Measurements from ENCODE around the gene SELENOM. TPM values are rescaled to one million over a fixed set of nuclear protein-coding genes. Genes with fewer than 3 reads are reported as not detected.

Gene SELENOM
- total RNA-seq, 1 experiment from 2014 or later: 3.2 TPM

DNA sequence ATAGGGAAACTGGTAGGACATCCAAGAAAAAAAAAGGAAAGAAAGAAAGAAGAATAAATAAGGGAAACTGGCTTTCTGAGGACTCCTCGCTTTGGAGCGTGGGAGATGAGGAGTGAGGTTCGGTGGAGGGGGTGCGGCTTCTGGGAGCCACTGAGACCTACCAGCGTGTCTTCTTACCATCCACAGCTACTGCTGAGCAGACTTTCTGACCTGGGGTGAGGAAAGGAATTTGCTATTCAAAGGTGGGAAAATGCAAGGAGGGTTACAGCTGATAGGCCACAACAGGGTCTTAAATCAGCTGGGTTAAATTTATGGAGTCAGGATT, 488 bp upstream of the SELENOM start:
- DNase-seq (ENCODE audit: low spot score): no peak
- BruUV-seq (replicated peaks): no TSS peak
- Histone ChIP-seq H3K27me3 (replicated peaks; ENCODE audit: insufficient read depth, low read depth, low read length, poor library complexity) (no peaks in the 10 kb centered on the region), H3K4me1 (ENCODE audit: insufficient read depth, low read length, poor library complexity, severe bottlenecking) (peaks cover 4% of the 10 kb centered on the region), H3K4me3 (ENCODE audit: low read depth, low read length, poor library complexity, severe bottlenecking) (peak overlapping the region; percentile 57), H3K36me3 (ENCODE audit: insufficient read depth, low read length, poor library complexity, severe bottlenecking) (no peaks in the 10 kb centered on the region), H3K9me3 (ENCODE audit: low read depth, low read length, poor library complexity, severe bottlenecking) (no peaks in the 10 kb centered on the region), H3K27ac (ENCODE audit: low read depth, low read length, poor library complexity, severe bottlenecking) (peak overlapping the region; percentile 14)
- intact Hi-C loops (cut with micrococcal nuclease; ENCODE audit: unreplicated experiment): loop anchor here (1.0 to 5.0 kb wide), 3 partner anchors 41 to 184 kb away; partner anchors contain the start of gene PIK3IP1
- CTCF ChIA-PET: interaction anchor here (0.7 to 1.9 kb wide), 5 partner anchors 14 to 163 kb away, joined by 3 to 8 read pairs (median 5); no protein-coding TSS in a partner anchor
- no peak for TF ChIP-seq EZH2 (IDR thresholded peaks at IDR 0.05; ENCODE audit: borderline replicate concordance, low read depth, low read length, poor library complexity, severe bottlenecking)
- TF ChIP-seq, protein P1, sequence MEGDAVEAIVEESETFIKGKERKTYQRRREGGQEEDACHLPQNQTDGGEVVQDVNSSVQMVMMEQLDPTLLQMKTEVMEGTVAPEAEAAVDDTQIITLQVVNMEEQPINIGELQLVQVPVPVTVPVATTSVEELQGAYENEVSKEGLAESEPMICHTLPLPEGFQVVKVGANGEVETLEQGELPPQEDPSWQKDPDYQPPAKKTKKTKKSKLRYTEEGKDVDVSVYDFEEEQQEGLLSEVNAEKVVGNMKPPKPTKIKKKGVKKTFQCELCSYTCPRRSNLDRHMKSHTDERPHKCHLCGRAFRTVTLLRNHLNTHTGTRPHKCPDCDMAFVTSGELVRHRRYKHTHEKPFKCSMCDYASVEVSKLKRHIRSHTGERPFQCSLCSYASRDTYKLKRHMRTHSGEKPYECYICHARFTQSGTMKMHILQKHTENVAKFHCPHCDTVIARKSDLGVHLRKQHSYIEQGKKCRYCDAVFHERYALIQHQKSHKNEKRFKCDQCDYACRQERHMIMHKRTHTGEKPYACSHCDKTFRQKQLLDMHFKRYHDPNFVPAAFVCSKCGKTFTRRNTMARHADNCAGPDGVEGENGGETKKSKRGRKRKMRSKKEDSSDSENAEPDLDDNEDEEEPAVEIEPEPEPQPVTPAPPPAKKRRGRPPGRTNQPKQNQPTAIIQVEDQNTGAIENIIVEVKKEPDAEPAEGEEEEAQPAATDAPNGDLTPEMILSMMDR (conservative IDR thresholded peaks at IDR 0.05; ENCODE audit: low read depth, low read length): no peak
- POLR2A ChIA-PET (ENCODE audit: low non-redundant PET): no interaction called here

DNA sequence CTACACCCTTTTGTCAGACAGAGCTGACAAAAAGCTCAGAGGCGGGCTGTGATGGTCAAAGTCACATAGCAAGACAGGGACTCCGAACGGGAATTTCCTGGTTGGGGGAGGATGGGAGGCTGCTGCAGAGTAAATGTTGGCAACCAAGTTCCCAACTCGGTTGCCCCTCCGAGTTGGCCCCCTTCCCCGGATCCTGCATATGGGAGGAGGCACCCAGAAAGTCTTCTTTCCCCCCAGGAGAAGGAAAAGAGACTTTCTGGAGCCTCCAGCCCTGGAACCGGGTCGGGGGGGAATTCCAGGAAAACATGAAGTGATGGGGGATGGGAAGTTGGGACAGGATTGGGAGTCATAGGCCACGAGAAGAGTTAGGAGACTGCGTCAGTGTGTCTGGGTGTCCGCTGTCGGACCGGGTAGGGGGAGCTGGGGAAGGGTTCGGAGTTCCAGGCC, 614 bp downstream of the SELENOM start:
- no peaks in the 10 kb centered on the region for H3K36me3 ChIP-seq (ENCODE audit: insufficient read depth, low read length, poor library complexity, severe bottlenecking)
- no TSS peak for BruUV-seq (replicated peaks)
- no peak overlapping the region for H3K27ac ChIP-seq (ENCODE audit: low read depth, low read length, poor library complexity, severe bottlenecking)
- ChIA-PET CTCF (interaction anchor here (0.6 to 1.9 kb wide), 3 partner anchors 13 to 42 kb away, joined by 3 to 8 read pairs (median 4); no protein-coding TSS in a partner anchor), POLR2A (ENCODE audit: low non-redundant PET) (no interaction called here)
- H3K9me3 ChIP-seq (ENCODE audit: low read depth, low read length, poor library complexity, severe bottlenecking): no peaks in the 10 kb centered on the region
- intact Hi-C loops (cut with micrococcal nuclease; ENCODE audit: unreplicated experiment): loop anchor here (1.0 to 5.0 kb wide), 3 partner anchors 43 to 186 kb away; partner anchors contain the start of gene PIK3IP1
- peak overlapping the region; percentile 57 for H3K4me3 ChIP-seq (ENCODE audit: low read depth, low read length, poor library complexity, severe bottlenecking)
- no peaks in the 10 kb centered on the region for H3K27me3 ChIP-seq (replicated peaks; ENCODE audit: insufficient read depth, low read depth, low read length, poor library complexity)
- DNase-seq (ENCODE audit: low spot score): no peak
- H3K4me1 ChIP-seq (ENCODE audit: insufficient read depth, low read length, poor library complexity, severe bottlenecking): peaks cover 4% of the 10 kb centered on the region
- TF ChIP-seq, protein P1 (conservative IDR thresholded peaks at IDR 0.05; ENCODE audit: low read depth, low read length): no peak
- TF ChIP-seq EZH2 (IDR thresholded peaks at IDR 0.05; ENCODE audit: borderline replicate concordance, low read depth, low read length, poor library complexity, severe bottlenecking): no peak

DNA sequence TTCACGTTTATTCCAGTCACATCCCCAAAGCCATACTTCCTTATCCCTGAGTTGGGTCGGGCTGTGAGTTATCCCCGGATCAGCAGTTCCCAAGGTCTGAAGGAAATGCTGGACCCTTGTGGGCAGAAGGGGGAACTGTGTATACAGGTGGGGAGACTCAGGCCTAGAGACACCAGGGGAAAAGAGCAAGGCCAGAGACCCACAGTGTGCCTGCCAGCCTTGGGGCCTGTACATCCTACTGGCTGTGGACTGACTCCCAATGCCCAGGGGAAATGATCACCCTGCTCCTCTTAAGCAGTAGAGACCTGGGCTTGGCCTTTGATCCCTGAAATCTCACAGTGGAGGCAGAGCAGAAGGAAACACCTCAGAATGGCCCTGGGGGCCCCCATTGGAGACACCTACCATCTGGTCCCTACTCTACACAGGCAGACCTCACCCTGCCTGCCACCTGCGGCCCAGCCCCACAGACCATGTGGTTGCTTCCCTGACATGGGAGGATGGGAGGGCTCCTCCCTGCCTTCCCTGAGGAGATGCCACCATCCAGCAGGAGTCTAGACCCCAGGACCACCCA, 1.3 kb downstream of the SELENOM start:
- Histone ChIP-seq H3K9me3 (ENCODE audit: low read depth, low read length, poor library complexity, severe bottlenecking) (no peaks in the 10 kb centered on the region), H3K27ac (ENCODE audit: low read depth, low read length, poor library complexity, severe bottlenecking) (no peak overlapping the region), H3K36me3 (ENCODE audit: insufficient read depth, low read length, poor library complexity, severe bottlenecking) (no peaks in the 10 kb centered on the region), H3K27me3 (replicated peaks; ENCODE audit: insufficient read depth, low read depth, low read length, poor library complexity) (no peaks in the 10 kb centered on the region), H3K4me3 (ENCODE audit: low read depth, low read length, poor library complexity, severe bottlenecking) (no peak overlapping the region), H3K4me1 (ENCODE audit: insufficient read depth, low read length, poor library complexity, severe bottlenecking) (peaks cover 4% of the 10 kb centered on the region)
- ChIA-PET POLR2A (ENCODE audit: low non-redundant PET) (no interaction called here), CTCF (no interaction called here)
- TF ChIP-seq EZH2 (IDR thresholded peaks at IDR 0.05; ENCODE audit: borderline replicate concordance, low read depth, low read length, poor library complexity, severe bottlenecking): no peak
- TF ChIP-seq, protein P1 (conservative IDR thresholded peaks at IDR 0.05; ENCODE audit: low read depth, low read length): no peak
- no TSS peak for BruUV-seq (replicated peaks)
- intact Hi-C loops (cut with micrococcal nuclease; ENCODE audit: unreplicated experiment): loop anchor here (5.0 kb wide), 2 partner anchors 166 to 186 kb away; partner anchors contain the start of gene PIK3IP1
- DNase-seq (ENCODE audit: low spot score): no peak

Data from A673 (cell line).